HG02623 (cell line): ENCODE results near the gene SLC8A3.

Experiments used
- ATAC-seq: cut with Tn5 transposase; IDR thresholded peaks from one replicate; pipeline ENCODE4 v1.9.1; 2021; ENCODE audit warnings: moderate library complexity; ENCODE audit not compliant: unreplicated experiment

SLC8A3 gene

GRCh38 chr14:70121521-70121920, 67.2 kb downstream of the SLC8A3 start:
- ATAC-seq = no peak

- no peak for ATAC-seq
Observed at GRCh38 chr14:70118064-70118463, 70.7 kb downstream of the SLC8A3 start.

- no peak for ATAC-seq
Observed at GRCh38 chr14:70116278-70116677, 72.5 kb downstream of the SLC8A3 start.

GRCh38 chr14:70114621-70115156, 74.1 kb downstream of the SLC8A3 start:
- ATAC-seq = no peak

GRCh38 chr14:70113211-70113610, 75.5 kb downstream of the SLC8A3 start:
- no peak for ATAC-seq

GRCh38 chr14:70108419-70108818, 80.3 kb downstream of the SLC8A3 start:
- ATAC-seq = no peak

GRCh38 chr14:70107309-70107708, 81.4 kb downstream of the SLC8A3 start:
- ATAC-seq = no peak

GRCh38 chr14:70100071-70100470, 88.7 kb downstream of the SLC8A3 start:
- no peak for ATAC-seq

GRCh38 chr14:70098250-70098809, 90.4 kb downstream of the SLC8A3 start:
- no peak for ATAC-seq

GRCh38 chr14:70097576-70098249, 91.0 kb downstream of the SLC8A3 start:
- no peak for ATAC-seq

- ATAC-seq = no peak
Observed at GRCh38 chr14:70096866-70097265, 91.9 kb downstream of the SLC8A3 start.

GRCh38 chr14:70094631-70095030, 94.1 kb downstream of the SLC8A3 start:
- ATAC-seq = no peak

GRCh38 chr14:70094106-70094505, 94.6 kb downstream of the SLC8A3 start:
- ATAC-seq = no peak

- no peak for ATAC-seq
Observed at GRCh38 chr14:70093156-70093555, 95.6 kb downstream of the SLC8A3 start.

GRCh38 chr14:70087380-70087697, 101.4 kb downstream of the SLC8A3 start:
- no peak for ATAC-seq

- no peak for ATAC-seq
Observed at GRCh38 chr14:70086685-70087379, 101.9 kb downstream of the SLC8A3 start.

GRCh38 chr14:70084226-70084625, 104.5 kb downstream of the SLC8A3 start:
- no peak for ATAC-seq

- ATAC-seq = no peak
Observed at GRCh38 chr14:70082394-70082793, 106.4 kb downstream of the SLC8A3 start.

- no peak for ATAC-seq
Observed at GRCh38 chr14:70080076-70080475, 108.7 kb downstream of the SLC8A3 start.

- ATAC-seq = no peak
Observed at GRCh38 chr14:70078329-70078728, 110.4 kb downstream of the SLC8A3 start.

- ATAC-seq = no peak
Observed at GRCh38 chr14:70077720-70078119, 111.0 kb downstream of the SLC8A3 start.

- no peak for ATAC-seq
Observed at GRCh38 chr14:70077005-70077404, 111.7 kb downstream of the SLC8A3 start.
